ENCODE measurements around the gene FOXP4. TPM values are rescaled to one million over a fixed set of nuclear protein-coding genes. Genes with fewer than 3 reads are reported as not detected.

The FOXP4 gene
- total RNA-seq, 1 experiment from 2014 or later, result 26.0 TPM

GRCh38 chr6:41589223-41589622, 43.0 kb downstream of the FOXP4 start:
- H3K36me3 ChIP-seq (ENCODE audit: low read depth), result no peaks in the 10 kb centered on the region
- H3F3A ChIP-seq (ENCODE audit: insufficient read depth, low read depth), result 0 out of 2 replicates have a peak, but pooled peaks cover 7% of the 10 kb centered on the region
- no peaks in the 10 kb centered on the region for H3K9me2 ChIP-seq (ENCODE audit: insufficient read depth)
- H3K27me3 ChIP-seq (ENCODE audit: insufficient read depth, low read depth), result no peaks in the 10 kb centered on the region
- no peak for TF ChIP-seq EZH2 (IDR thresholded peaks at IDR 0.05; ENCODE audit: low read depth)
- no peak for TF ChIP-seq CTCF (conservative IDR thresholded peaks at IDR 0.05)
- intact Hi-C loops (cut with micrococcal nuclease; ENCODE audit: unreplicated experiment), result no loop called here
- POLR2A ChIA-PET (ENCODE audit: unreplicated experiment), result no interaction called here
- no peak overlapping the region for H3K4me3 ChIP-seq
- no peak overlapping the region for H3K4me2 ChIP-seq
- DNase-seq, result no peak
- no peaks in the 10 kb centered on the region for H4K20me1 ChIP-seq (ENCODE audit: insufficient read depth)
- BruUV-seq (replicated peaks), result no TSS peak
- CTCF ChIA-PET, result no interaction called here
- H3K9me3 ChIP-seq (ENCODE audit: insufficient read depth, low read depth), result no peaks in the 10 kb centered on the region
- H2AFZ ChIP-seq, result no peak overlapping the region
- 0 out of 2 replicates have a peak, but pooled peaks cover 6% of the 10 kb centered on the region for H3K4me1 ChIP-seq (replicated peaks; ENCODE audit: insufficient read depth)
- H3K27ac ChIP-seq, result no peak overlapping the region
- no peaks in the 10 kb centered on the region for H3K79me2 ChIP-seq (ENCODE audit: low read depth)

GRCh38 chr6:41589636-41590622, 43.7 kb downstream of the FOXP4 start:
- Histone ChIP-seq H3K4me2 (no peak overlapping the region), H4K20me1 (ENCODE audit: insufficient read depth) (no peaks in the 10 kb centered on the region), H3K9me2 (ENCODE audit: insufficient read depth) (no peaks in the 10 kb centered on the region), H3K36me3 (ENCODE audit: low read depth) (no peaks in the 10 kb centered on the region), H3K27ac (no peak overlapping the region), H3K9me3 (ENCODE audit: insufficient read depth, low read depth) (no peaks in the 10 kb centered on the region), H3F3A (ENCODE audit: insufficient read depth, low read depth) (0 out of 2 replicates have a peak, but pooled peaks cover 7% of the 10 kb centered on the region), H2AFZ (no peak overlapping the region), H3K4me1 (replicated peaks; ENCODE audit: insufficient read depth) (0 out of 2 replicates have a peak, but pooled peaks cover under 1% of the 10 kb centered on the region), H3K79me2 (ENCODE audit: low read depth) (no peaks in the 10 kb centered on the region), H3K27me3 (ENCODE audit: insufficient read depth, low read depth) (no peaks in the 10 kb centered on the region), H3K4me3 (no peak overlapping the region)
- no peak for DNase-seq
- intact Hi-C loops (cut with micrococcal nuclease; ENCODE audit: unreplicated experiment), result no loop called here
- ChIA-PET CTCF (no interaction called here), POLR2A (ENCODE audit: unreplicated experiment) (no interaction called here)
- no TSS peak for BruUV-seq (replicated peaks)
- TF ChIP-seq EZH2 (IDR thresholded peaks at IDR 0.05; ENCODE audit: low read depth), result no peak
- TF ChIP-seq CTCF (conservative IDR thresholded peaks at IDR 0.05), result no peak

GRCh38 chr6:41591122-41591521, 44.9 kb downstream of the FOXP4 start:
- Histone ChIP-seq H3K4me3 (no peak overlapping the region), H3K9me3 (ENCODE audit: insufficient read depth, low read depth) (no peaks in the 10 kb centered on the region), H4K20me1 (ENCODE audit: insufficient read depth) (no peaks in the 10 kb centered on the region), H3K36me3 (ENCODE audit: low read depth) (no peaks in the 10 kb centered on the region), H3K4me1 (replicated peaks; ENCODE audit: insufficient read depth) (no peaks in the 10 kb centered on the region), H2AFZ (no peak overlapping the region), H3K9me2 (ENCODE audit: insufficient read depth) (no peaks in the 10 kb centered on the region), H3K27me3 (ENCODE audit: insufficient read depth, low read depth) (no peaks in the 10 kb centered on the region), H3K79me2 (ENCODE audit: low read depth) (no peaks in the 10 kb centered on the region), H3F3A (ENCODE audit: insufficient read depth, low read depth) (0 out of 2 replicates have a peak, but pooled peaks cover 7% of the 10 kb centered on the region), H3K4me2 (no peak overlapping the region), H3K27ac (no peak overlapping the region)
- intact Hi-C loops (cut with micrococcal nuclease; ENCODE audit: unreplicated experiment), result no loop called here
- no peak for DNase-seq
- BruUV-seq (replicated peaks), result no TSS peak
- ChIA-PET POLR2A (ENCODE audit: unreplicated experiment) (no interaction called here), CTCF (no interaction called here)
- no peak for TF ChIP-seq EZH2 (IDR thresholded peaks at IDR 0.05; ENCODE audit: low read depth)
- no peak for TF ChIP-seq CTCF (conservative IDR thresholded peaks at IDR 0.05)
